GM12865 (cell line): ENCODE results near the gene MKNK1.

ENCODE experiments used
- DNase-seq: peaks from one replicate; pipeline ENCODE4 v3.0.0; 2010; ENCODE audit warnings: low read depth
- H3K4me3 ChIP-seq: 2 replicates; pipeline ENCODE4 v1.5.1; 2011; ENCODE audit warnings: mild to moderate bottlenecking, low read depth, low read length, control low read depth
- TF ChIP-seq, protein P1 (sequence below): IDR thresholded peaks from 2 replicates; pipeline ENCODE4 v1.5.1; 2011; ENCODE audit warnings: low read length, control low read depth, low read depth, inconsistent platforms; ENCODE audit not compliant: insufficient read depth; ENCODE audit errors: missing control alignments

MKNK1 gene

GRCh38 chr1:46596036-46596435 is 8.0 kb downstream of the MKNK1 start:
- no peak for DNase-seq
- TF ChIP-seq, protein P1, sequence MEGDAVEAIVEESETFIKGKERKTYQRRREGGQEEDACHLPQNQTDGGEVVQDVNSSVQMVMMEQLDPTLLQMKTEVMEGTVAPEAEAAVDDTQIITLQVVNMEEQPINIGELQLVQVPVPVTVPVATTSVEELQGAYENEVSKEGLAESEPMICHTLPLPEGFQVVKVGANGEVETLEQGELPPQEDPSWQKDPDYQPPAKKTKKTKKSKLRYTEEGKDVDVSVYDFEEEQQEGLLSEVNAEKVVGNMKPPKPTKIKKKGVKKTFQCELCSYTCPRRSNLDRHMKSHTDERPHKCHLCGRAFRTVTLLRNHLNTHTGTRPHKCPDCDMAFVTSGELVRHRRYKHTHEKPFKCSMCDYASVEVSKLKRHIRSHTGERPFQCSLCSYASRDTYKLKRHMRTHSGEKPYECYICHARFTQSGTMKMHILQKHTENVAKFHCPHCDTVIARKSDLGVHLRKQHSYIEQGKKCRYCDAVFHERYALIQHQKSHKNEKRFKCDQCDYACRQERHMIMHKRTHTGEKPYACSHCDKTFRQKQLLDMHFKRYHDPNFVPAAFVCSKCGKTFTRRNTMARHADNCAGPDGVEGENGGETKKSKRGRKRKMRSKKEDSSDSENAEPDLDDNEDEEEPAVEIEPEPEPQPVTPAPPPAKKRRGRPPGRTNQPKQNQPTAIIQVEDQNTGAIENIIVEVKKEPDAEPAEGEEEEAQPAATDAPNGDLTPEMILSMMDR, result no peak
- H3K4me3 ChIP-seq, result no peak overlapping the region

DNA sequence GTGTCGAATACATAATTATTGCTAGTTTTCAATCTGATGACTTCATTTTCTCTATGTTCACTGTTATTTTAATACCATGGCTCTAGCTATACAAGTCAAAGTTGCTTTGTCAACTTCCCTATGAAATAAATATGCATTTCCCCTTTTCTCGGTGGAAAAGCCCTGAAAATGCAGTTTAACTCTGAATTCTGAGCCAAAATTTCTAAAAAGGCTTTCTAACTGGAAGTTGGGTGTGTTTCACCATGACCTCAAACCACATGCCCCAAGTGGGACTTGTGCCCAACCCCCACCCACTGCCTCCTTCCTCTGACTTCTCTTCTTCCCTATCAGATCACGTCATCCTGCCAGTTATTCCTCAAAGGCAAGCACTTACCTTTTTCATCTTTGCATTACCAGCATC is 8.9 kb downstream of the MKNK1 start:
- DNase-seq, result no peak
- TF ChIP-seq, protein P1, result no peak
- no peak overlapping the region for H3K4me3 ChIP-seq

DNA sequence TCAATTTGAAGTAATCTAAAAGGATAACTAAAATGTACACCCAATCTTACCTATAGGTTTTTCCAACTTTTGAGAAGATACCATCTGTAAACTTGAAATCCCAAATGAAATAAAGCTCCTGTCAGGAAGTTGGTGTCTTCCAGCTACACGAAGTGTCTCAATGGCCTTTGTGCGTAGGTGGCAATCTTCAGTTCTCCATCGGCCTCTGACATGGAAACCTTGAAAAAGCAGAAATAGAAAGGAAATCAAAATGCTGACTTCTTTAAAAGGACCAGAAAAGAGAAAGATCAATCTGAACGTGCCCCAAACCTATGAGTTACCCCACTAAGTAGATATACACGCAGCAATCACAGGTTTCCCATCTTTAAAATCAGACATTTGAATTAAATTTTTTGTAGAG is 10.0 kb downstream of the MKNK1 start:
- DNase-seq, result no peak
- H3K4me3 ChIP-seq, result no peak overlapping the region
- TF ChIP-seq, protein P1, result no peak

DNA sequence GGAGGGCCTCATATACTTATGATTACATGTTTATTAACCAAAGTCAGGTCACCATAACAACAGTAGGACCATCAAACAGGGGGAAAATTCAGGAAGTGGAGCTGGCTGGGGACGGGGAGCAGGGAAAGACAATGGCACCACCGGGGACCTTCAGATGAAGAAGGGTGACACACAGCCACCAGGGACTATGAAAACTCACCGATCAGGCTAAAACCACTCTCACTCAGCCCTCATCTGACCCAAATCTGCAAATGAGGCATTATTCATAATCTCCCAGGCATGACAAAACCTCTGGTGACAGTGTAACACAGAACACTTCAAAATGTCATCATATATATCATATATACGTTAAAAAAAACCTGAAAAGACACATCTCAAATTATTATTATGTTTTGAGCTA is 11.2 kb downstream of the MKNK1 start:
- TF ChIP-seq, protein P1, result no peak
- no peak overlapping the region for H3K4me3 ChIP-seq
- DNase-seq, result no peak

GRCh38 chr1:46589529-46589928 is 14.5 kb downstream of the MKNK1 start:
- no peak for DNase-seq
- no peak overlapping the region for H3K4me3 ChIP-seq
- TF ChIP-seq, protein P1, result no peak

DNA sequence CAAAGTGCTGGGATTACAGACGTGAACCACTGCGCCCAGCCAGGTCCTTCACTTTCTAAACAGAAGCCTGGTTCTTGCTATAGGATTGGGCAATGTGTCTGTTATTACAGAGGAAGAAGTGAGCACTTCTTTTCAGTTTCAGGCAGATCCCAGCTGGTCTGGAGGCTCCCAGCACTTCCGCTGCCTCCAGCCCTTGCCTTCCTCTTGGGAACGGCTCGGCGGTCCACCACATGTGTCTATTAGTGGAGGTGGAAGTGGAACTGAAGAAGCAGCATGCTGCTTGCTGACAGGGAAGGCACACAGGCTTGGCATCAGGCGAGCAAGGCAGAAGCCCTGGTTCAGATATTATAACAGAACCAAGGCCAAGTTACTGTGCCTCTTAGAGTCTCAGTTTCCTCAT is 17.0 kb downstream of the MKNK1 start:
- DNase-seq, result no peak
- TF ChIP-seq, protein P1, result no peak
- H3K4me3 ChIP-seq, result no peak overlapping the region

DNA sequence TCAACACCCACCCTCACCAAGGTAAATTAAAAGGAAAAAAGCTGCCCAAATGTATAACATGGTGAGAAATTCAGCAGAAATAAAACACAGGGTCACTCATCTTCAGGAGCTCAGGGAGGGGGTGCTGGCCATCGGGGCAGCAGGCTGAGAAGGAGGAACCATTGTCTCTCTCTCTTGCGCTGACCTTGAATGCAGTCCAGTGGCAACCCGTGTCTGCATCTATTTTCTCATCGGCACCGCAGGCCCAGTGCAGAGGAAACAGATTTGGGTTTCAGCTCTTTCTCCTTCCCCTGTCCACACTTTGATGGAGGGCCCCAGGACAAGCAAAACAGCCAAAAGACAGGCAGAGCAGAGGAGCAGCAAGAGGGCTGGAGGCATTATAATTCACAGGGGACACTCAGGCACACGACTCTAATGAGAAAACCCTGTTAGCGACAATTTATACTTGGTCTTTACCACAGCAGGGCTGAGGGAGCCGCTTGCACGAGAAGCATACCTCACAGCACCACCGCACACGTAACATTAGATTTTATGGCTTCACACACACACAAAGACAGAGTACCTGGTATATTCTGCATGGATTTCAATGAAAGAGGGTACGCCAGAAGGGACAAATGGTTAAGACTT is 18.6 kb downstream of the MKNK1 start:
- H3K4me3 ChIP-seq, result no peak overlapping the region
- TF ChIP-seq, protein P1, result no peak
- no peak for DNase-seq
